OCI-LY7 (cell line): ENCODE data around the gene TMEM250. TPM values are rescaled to one million over a fixed set of nuclear protein-coding genes. Genes with fewer than 3 reads are reported as not detected.

Experiments used
- BruUV-seq: library from RNA; stranded (reverse); fragments of 400-500 nt; replicated peaks from 2 replicates; lab custom pipeline; 2021; lab: Mats Ljungman, UMichigan
- CTCF ChIA-PET: fragments of 300-600 bp; sonication (Branson Sonifier 250); formaldehyde crosslinking; loops from one replicate; lab custom pipeline; 2022; ENCODE audit warnings: antibody characterized with exemption; ENCODE audit not compliant: unreplicated experiment; lab: Charles Lee
- POLR2A ChIA-PET: fragments of 300-600 bp; sonication (Branson Sonifier 250); formaldehyde crosslinking; loops from one replicate; lab custom pipeline; 2022; ENCODE audit warnings: antibody characterized with exemption; lab: Charles Lee
- DNase-seq: peaks from one replicate; pipeline ENCODE4 v3.0.0-alpha.2; 2015; ENCODE audit warnings: low spot score
- H2AFZ ChIP-seq: fragments of 200-600 bp; sonication (generic), shearing (Covaris generic); 2 replicates; pipeline ENCODE4 v1.6.1; 2014; ENCODE audit warnings: mild to moderate bottlenecking, antibody characterized with exemption, low read length, moderate library complexity
- H3K27ac ChIP-seq: fragments of 200-600 bp; sonication (generic); 2 replicates; pipeline ENCODE4 v1.5.1; 2014; ENCODE audit warnings: mixed run types, low read depth, mild to moderate bottlenecking, moderate library complexity, low read length, inconsistent platforms; ENCODE audit not compliant: poor library complexity, severe bottlenecking
- H3K36me3 ChIP-seq: fragments of 200-600 bp; sonication (generic); 2 replicates; pipeline ENCODE4 v1.6.1; 2014; ENCODE audit warnings: mild to moderate bottlenecking, antibody characterized with exemption, low read length, moderate library complexity, mixed read lengths; ENCODE audit not compliant: insufficient read depth
- H3K4me1 ChIP-seq: fragments of 200-600 bp; sonication (generic); 2 replicates; pipeline ENCODE4 v1.5.1; 2014; ENCODE audit warnings: mild to moderate bottlenecking, low read length; ENCODE audit not compliant: insufficient read depth, poor library complexity, severe bottlenecking
- H3K4me2 ChIP-seq: fragments of 200-600 bp; sonication (generic); 2 replicates; pipeline ENCODE4 v1.6.1; 2014; ENCODE audit warnings: mild to moderate bottlenecking, low read length
- H3K4me3 ChIP-seq: fragments of 200-600 bp; sonication (generic); 2 replicates; pipeline ENCODE4 v1.5.1; 2014; ENCODE audit warnings: mild to moderate bottlenecking, low read depth, low read length; ENCODE audit not compliant: poor library complexity, severe bottlenecking
- H3K79me2 ChIP-seq: fragments of 200-600 bp; sonication (generic); 2 replicates; pipeline ENCODE4 v1.6.1; 2016; ENCODE audit warnings: low read depth, mild to moderate bottlenecking, low read length, moderate library complexity, mixed read lengths; ENCODE audit not compliant: insufficient read depth
- H3K9me2 ChIP-seq: fragments of 200-600 bp; sonication (generic); 2 replicates; pipeline ENCODE4 v1.6.1; 2016; ENCODE audit warnings: mild to moderate bottlenecking, low read length, mixed read lengths; ENCODE audit not compliant: insufficient read depth
- H3K9me3 ChIP-seq: fragments of 200-600 bp; sonication (generic); 2 replicates; pipeline ENCODE4 v1.6.1; 2014; ENCODE audit warnings: mild to moderate bottlenecking, mixed run types, low read length, mixed read lengths
- H4K20me1 ChIP-seq: fragments of 200-600 bp; sonication (generic); 2 replicates; pipeline ENCODE4 v1.6.1; 2014; ENCODE audit warnings: mild to moderate bottlenecking, antibody characterized with exemption, low read length, moderate library complexity, mixed read lengths; ENCODE audit not compliant: insufficient read depth
- EZH2phosphoT487 ChIP-seq: fragments of 200-600 bp; sonication (generic); IDR thresholded peaks from 2 replicates; pipeline ENCODE4 v1.6.1; 2018; ENCODE audit warnings: low read depth, borderline replicate concordance, mild to moderate bottlenecking, mixed run types, antibody characterized with exemption, low read length, moderate library complexity, mixed read lengths
- intact Hi-C: fragments of 100-400 bp; cut with micrococcal nuclease; formaldehyde crosslinking; loops from one replicate; pipeline ENCODE4 v1.10.0; 2022; ENCODE audit not compliant: unreplicated experiment
- total RNA-seq, 2 experiments: library from RNA; depleted of rRNA in 1 of 2; stranded (reverse); fragments of >200 nt in 1 of 2; shearing (Covaris generic) in 1 of 2; gene quantifications; 2 replicates each; pipeline ENCODE4 v1.2.3, GENCODE V29; 2014 to 2022
- TF ChIP-seq, protein P1 (sequence below): fragments of 200-600 bp; sonication (generic); conservative IDR thresholded peaks from 2 replicates; pipeline ENCODE4 v1.5.1; 2014; ENCODE audit warnings: mild to moderate bottlenecking, antibody characterized with exemption, low read length, moderate library complexity, mixed read lengths

Gene TMEM250
- total RNA-seq, 2 experiments from 2014 or later: 51.0 to 53.8 TPM

- Histone ChIP-seq H3K79me2 (no peaks in the 10 kb centered on the region), H2AFZ (no peak overlapping the region), H3K4me1 (no peaks in the 10 kb centered on the region), H3K9me2 (no peaks in the 10 kb centered on the region), H3K27ac (no peak overlapping the region), H3K4me3 (no peak overlapping the region), H4K20me1 (no peaks in the 10 kb centered on the region), H3K4me2 (no peak overlapping the region), H3K36me3 (no peaks in the 10 kb centered on the region), H3K9me3 (no peaks in the 10 kb centered on the region)
- intact Hi-C loops: no loop called here
- ChIA-PET POLR2A (no interaction called here), CTCF (no interaction called here)
- no peak for TF ChIP-seq EZH2phosphoT487
- TF ChIP-seq, protein P1, sequence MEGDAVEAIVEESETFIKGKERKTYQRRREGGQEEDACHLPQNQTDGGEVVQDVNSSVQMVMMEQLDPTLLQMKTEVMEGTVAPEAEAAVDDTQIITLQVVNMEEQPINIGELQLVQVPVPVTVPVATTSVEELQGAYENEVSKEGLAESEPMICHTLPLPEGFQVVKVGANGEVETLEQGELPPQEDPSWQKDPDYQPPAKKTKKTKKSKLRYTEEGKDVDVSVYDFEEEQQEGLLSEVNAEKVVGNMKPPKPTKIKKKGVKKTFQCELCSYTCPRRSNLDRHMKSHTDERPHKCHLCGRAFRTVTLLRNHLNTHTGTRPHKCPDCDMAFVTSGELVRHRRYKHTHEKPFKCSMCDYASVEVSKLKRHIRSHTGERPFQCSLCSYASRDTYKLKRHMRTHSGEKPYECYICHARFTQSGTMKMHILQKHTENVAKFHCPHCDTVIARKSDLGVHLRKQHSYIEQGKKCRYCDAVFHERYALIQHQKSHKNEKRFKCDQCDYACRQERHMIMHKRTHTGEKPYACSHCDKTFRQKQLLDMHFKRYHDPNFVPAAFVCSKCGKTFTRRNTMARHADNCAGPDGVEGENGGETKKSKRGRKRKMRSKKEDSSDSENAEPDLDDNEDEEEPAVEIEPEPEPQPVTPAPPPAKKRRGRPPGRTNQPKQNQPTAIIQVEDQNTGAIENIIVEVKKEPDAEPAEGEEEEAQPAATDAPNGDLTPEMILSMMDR: no peak
- no peak for DNase-seq
- no TSS peak for BruUV-seq
Observed at GRCh38 chr9:136147038-136147889, 28.6 kb upstream of the TMEM250 start.

GRCh38 chr9:136146126-136147037 lies 27.7 kb upstream of the TMEM250 start:
- H3K27ac ChIP-seq: no peak overlapping the region
- no peaks in the 10 kb centered on the region for H3K9me2 ChIP-seq
- no peaks in the 10 kb centered on the region for H3K79me2 ChIP-seq
- no peak overlapping the region for H3K4me2 ChIP-seq
- ChIA-PET POLR2A (no interaction called here), CTCF (no interaction called here)
- no peak overlapping the region for H2AFZ ChIP-seq
- no peaks in the 10 kb centered on the region for H3K9me3 ChIP-seq
- TF ChIP-seq EZH2phosphoT487: no peak
- TF ChIP-seq, protein P1: no peak
- intact Hi-C loops: no loop called here
- no peaks in the 10 kb centered on the region for H4K20me1 ChIP-seq
- no peaks in the 10 kb centered on the region for H3K36me3 ChIP-seq
- no peaks in the 10 kb centered on the region for H3K4me1 ChIP-seq
- H3K4me3 ChIP-seq: no peak overlapping the region
- no TSS peak for BruUV-seq
- no peak for DNase-seq
